ENCODE data around the gene GIT1.
A peak's percentile ranks its signal among the peaks of the same experiment; 100 is the strongest.

Gene GIT1

GRCh38 chr17:29593591-29594518, 4.4 kb upstream of the GIT1 start:
- no peak for DNase-seq (ENCODE audit: low read depth)
- peak; percentile 22 for TF ChIP-seq CTCF (conservative IDR thresholded peaks at IDR 0.05; ENCODE audit: control insufficient read depth, insufficient read depth, low read depth, low read length)
- peak overlapping the region; percentile 57 for H3K4me3 ChIP-seq (ENCODE audit: control insufficient read depth, low read depth, low read length)

- DNase-seq (ENCODE audit: low read depth): no peak
- TF ChIP-seq CTCF (conservative IDR thresholded peaks at IDR 0.05; ENCODE audit: control insufficient read depth, insufficient read depth, low read depth, low read length): no peak
- peak within 1 kb of the TSS; percentile 57 for H3K4me3 ChIP-seq (ENCODE audit: control insufficient read depth, low read depth, low read length)
Observed at GRCh38 chr17:29592850-29593551, 3.6 kb upstream of the GIT1 start, which contains the start of gene ANKRD13B. ANKRD13B (plus strand) TSS chr17:29593132; CDS start chr17:29593622, 490 bp downstream.

- peak overlapping the region; percentile 29 for H3K4me3 ChIP-seq (ENCODE audit: control insufficient read depth, low read depth, low read length)
- DNase-seq (ENCODE audit: low read depth): peak; percentile 70
- peak; percentile 74 for TF ChIP-seq CTCF (conservative IDR thresholded peaks at IDR 0.05; ENCODE audit: control insufficient read depth, insufficient read depth, low read depth, low read length)
Observed at GRCh38 chr17:29591737-29592608, 2.5 kb upstream of the GIT1 start.

- peak; percentile 65 for DNase-seq (ENCODE audit: low read depth)
- TF ChIP-seq CTCF (conservative IDR thresholded peaks at IDR 0.05; ENCODE audit: control insufficient read depth, insufficient read depth, low read depth, low read length): no peak
- H3K4me3 ChIP-seq (ENCODE audit: control insufficient read depth, low read depth, low read length): peak overlapping the region; percentile 29
Observed at GRCh38 chr17:29591146-29591736, 1.8 kb upstream of the GIT1 start.

GRCh38 chr17:29590411-29591145, 1.1 kb upstream of the GIT1 start:
- peak; percentile 78 for DNase-seq (ENCODE audit: low read depth)
- H3K4me3 ChIP-seq (ENCODE audit: control insufficient read depth, low read depth, low read length): peak overlapping the region; percentile 42
- no peak for TF ChIP-seq CTCF (conservative IDR thresholded peaks at IDR 0.05; ENCODE audit: control insufficient read depth, insufficient read depth, low read depth, low read length)
